ENCODE measurements around the gene AFF3.

AFF3 gene

GRCh38 chr2:99918389-99918788, 224.0 kb downstream of the AFF3 start:
- DNase-seq = no peak

GRCh38 chr2:99915108-99915675, 227.2 kb downstream of the AFF3 start:
- no peak for DNase-seq

- no peak for DNase-seq
Observed at GRCh38 chr2:99911736-99912135, 230.7 kb downstream of the AFF3 start.

GRCh38 chr2:99910902-99911301, 231.5 kb downstream of the AFF3 start:
- DNase-seq = no peak

GRCh38 chr2:99905636-99906035, 236.8 kb downstream of the AFF3 start:
- DNase-seq = no peak

GRCh38 chr2:99905025-99905424, 237.4 kb downstream of the AFF3 start:
- DNase-seq = no peak

GRCh38 chr2:99903981-99904380, 238.4 kb downstream of the AFF3 start:
- no peak for DNase-seq

- DNase-seq = no peak
Observed at GRCh38 chr2:99900556-99900955, 241.8 kb downstream of the AFF3 start.

GRCh38 chr2:99899882-99900281, 242.5 kb downstream of the AFF3 start:
- no peak for DNase-seq

- no peak for DNase-seq
Observed at GRCh38 chr2:99899058-99899855, 243.1 kb downstream of the AFF3 start.

GRCh38 chr2:99898336-99899048, 243.9 kb downstream of the AFF3 start:
- peak; percentile 33 to 35 (median 33) for DNase-seq

GRCh38 chr2:99891428-99891780, 251.0 kb downstream of the AFF3 start:
- no peak for DNase-seq

GRCh38 chr2:99890568-99891427, 251.6 kb downstream of the AFF3 start:
- DNase-seq = no peak

- no peak for DNase-seq
Observed at GRCh38 chr2:99888617-99889016, 253.8 kb downstream of the AFF3 start.

- no peak for DNase-seq
Observed at GRCh38 chr2:99886418-99886817, 256.0 kb downstream of the AFF3 start.

- DNase-seq = no peak
Observed at GRCh38 chr2:99883358-99883757, 259.0 kb downstream of the AFF3 start.

- no peak for DNase-seq
Observed at GRCh38 chr2:99881901-99882591, 260.3 kb downstream of the AFF3 start.

- DNase-seq = no peak
Observed at GRCh38 chr2:99880964-99881294, 261.5 kb downstream of the AFF3 start.

GRCh38 chr2:99880148-99880963, 262.0 kb downstream of the AFF3 start:
- peak; percentile 62 to 72 (median 62) for DNase-seq

GRCh38 chr2:99879481-99879880, 262.9 kb downstream of the AFF3 start:
- no peak for DNase-seq

GRCh38 chr2:99878581-99879350, 263.6 kb downstream of the AFF3 start:
- DNase-seq = peak; percentile 42 to 58 (median 47)

Data from suppressor macrophage treated with lipopolysaccharide for 1 hour (primary cell).